GM23248 (cell line): Measurements from ENCODE around the gene SPRR2D. TPM values are rescaled to one million over a fixed set of nuclear protein-coding genes. Genes with fewer than 3 reads are reported as not detected.

Experiments
- DNase-seq: peaks from one replicate; pipeline ENCODE4 v3.0.0-alpha.2; 2015
- H2AFZ ChIP-seq: fragments of 200-600 bp; sonication (generic); 2 replicates; pipeline ENCODE4 v1.6.1; 2016; ENCODE audit warnings: antibody characterized with exemption
- H3F3A ChIP-seq: fragments of 200-600 bp; sonication (generic); 2 replicates; pipeline ENCODE4 v1.6.1; 2016; ENCODE audit warnings: mild to moderate bottlenecking, antibody characterized with exemption, mixed run types; ENCODE audit not compliant: insufficient read depth
- H3K27ac ChIP-seq: fragments of 200-600 bp; sonication (generic); 2 replicates; pipeline ENCODE4 v1.5.1; 2016; ENCODE audit warnings: mild to moderate bottlenecking
- H3K27me3 ChIP-seq: fragments of 200-600 bp; sonication (generic); replicated peaks from 2 replicates; pipeline ENCODE4 v1.6.1; 2016; ENCODE audit warnings: mild to moderate bottlenecking; ENCODE audit not compliant: insufficient read depth
- H3K36me3 ChIP-seq: fragments of 200-600 bp; sonication (generic); 2 replicates; pipeline ENCODE4 v1.6.1; 2016; ENCODE audit warnings: low read depth, mild to moderate bottlenecking
- H3K4me1 ChIP-seq: fragments of 200-600 bp; sonication (generic); 2 replicates; pipeline ENCODE4 v1.6.1; 2016; ENCODE audit warnings: mild to moderate bottlenecking; ENCODE audit not compliant: insufficient read depth
- H3K4me2 ChIP-seq: fragments of 200-600 bp; sonication (generic); one replicate; pipeline ENCODE4 v1.6.1; 2016; ENCODE audit warnings: mild to moderate bottlenecking; ENCODE audit not compliant: unreplicated experiment
- H3K4me3 ChIP-seq: fragments of 200-600 bp; sonication (generic); 2 replicates; pipeline ENCODE4 v1.5.1; 2016; ENCODE audit warnings: mild to moderate bottlenecking
- H3K79me2 ChIP-seq: fragments of 200-600 bp; sonication (generic); 2 replicates; pipeline ENCODE4 v1.6.1; 2016; ENCODE audit warnings: mild to moderate bottlenecking; ENCODE audit not compliant: insufficient read depth
- H3K9ac ChIP-seq: fragments of 200-600 bp; sonication (generic); 2 replicates; pipeline ENCODE4 v1.6.1; 2016; ENCODE audit warnings: mild to moderate bottlenecking
- H3K9me2 ChIP-seq: fragments of 200-600 bp; sonication (generic); 2 replicates; pipeline ENCODE4 v1.6.1; 2016; ENCODE audit warnings: mixed run types, mild to moderate bottlenecking, moderate library complexity; ENCODE audit not compliant: insufficient read depth
- H3K9me3 ChIP-seq: fragments of 200-600 bp; sonication (generic); one replicate; pipeline ENCODE4 v1.6.1; 2017; ENCODE audit warnings: low read depth
- H4K20me1 ChIP-seq: fragments of 200-600 bp; sonication (generic); 2 replicates; pipeline ENCODE4 v1.6.0; 2016; ENCODE audit not compliant: insufficient read depth
- EZH2 ChIP-seq: fragments of 200-600 bp; sonication (generic); IDR thresholded peaks from 2 replicates; pipeline ENCODE4 v1.6.1; 2018; ENCODE audit warnings: antibody characterized with exemption, mild to moderate bottlenecking; ENCODE audit not compliant: insufficient read depth, poor library complexity, severe bottlenecking
- EZH2phosphoT487 ChIP-seq: fragments of 200-600 bp; sonication (generic); IDR thresholded peaks from 2 replicates; pipeline ENCODE4 v1.6.1; 2018; ENCODE audit warnings: antibody characterized with exemption, moderate library complexity, mild to moderate bottlenecking, low read depth; ENCODE audit not compliant: insufficient read depth
- whole genome bisulfite sequencing, 2 experiments: methylation state at CpG; one replicate each; pipeline ENCODE4 v1.1.6; 2015 to 2017; ENCODE audit warnings: low lambda C conversion rate in 2 of 2, low coverage in 1 of 2; ENCODE audit errors: missing lambda C conversion rate in 2 of 2; 5-methylcytosine and 5-hydroxymethylcytosine counted together
- in situ Hi-C: fragments of 300-500 bp; cut with MboI; formaldehyde crosslinking; loops from 2 replicates; pipeline ENCODE4 v1.15.0; 2020
- polyA plus RNA-seq: library from polyadenylated mRNA; unstranded; fragments of >200 nt; fragmentation: Nextera tagmentation; extraction: Ambion mirVana; gene quantifications from 2 replicates; pipeline ENCODE4 v1.2.1, GENCODE V29; 2016
- total RNA-seq: library from RNA; depleted of rRNA; stranded (reverse); fragments of >200 nt; shearing (Covaris generic); gene quantifications from 2 replicates; pipeline ENCODE4 v1.2.3, GENCODE V29; 2014

Gene SPRR2D
- total and polyA plus RNA-seq, 2 experiments from 2014 or later: not detected

- Histone ChIP-seq H3K4me1 (no peaks in the 10 kb centered on the region), H3K9ac (no peak overlapping the region), H3K4me3 (no peak overlapping the region), H3K27ac (no peak overlapping the region), H3K4me2 (no peak overlapping the region), H3F3A (no peaks in the 10 kb centered on the region), H3K79me2 (no peaks in the 10 kb centered on the region), H3K9me3 (no peaks in the 10 kb centered on the region), H4K20me1 (no peaks in the 10 kb centered on the region), H3K36me3 (no peaks in the 10 kb centered on the region), H2AFZ (no peak overlapping the region), H3K27me3 (peaks cover 2% of the 10 kb centered on the region), H3K9me2 (no peaks in the 10 kb centered on the region)
- TF ChIP-seq EZH2phosphoT487 (no peak), EZH2 (no peak)
- in situ Hi-C loops: no loop called here
- 50 to 61% methylated on average over 1 of the region's 1 CpG for WGBS, 2 experiments
- no peak for DNase-seq
Measured at GRCh38 chr1:153000294-153000693, 40.6 kb downstream of the SPRR2D start.

- Histone ChIP-seq H3K36me3 (no peaks in the 10 kb centered on the region), H3K9me2 (no peaks in the 10 kb centered on the region), H3K4me1 (no peaks in the 10 kb centered on the region), H2AFZ (no peak overlapping the region), H4K20me1 (no peaks in the 10 kb centered on the region), H3F3A (no peaks in the 10 kb centered on the region), H3K9me3 (no peaks in the 10 kb centered on the region), H3K79me2 (no peaks in the 10 kb centered on the region), H3K4me2 (no peak overlapping the region), H3K27ac (no peak overlapping the region), H3K4me3 (no peak overlapping the region), H3K27me3 (peaks cover 2% of the 10 kb centered on the region), H3K9ac (no peak overlapping the region)
- DNase-seq: no peak
- 27 to 30% methylated on average over 6 of the region's 6 CpGs for WGBS, 2 experiments
- no peak for TF ChIP-seq EZH2phosphoT487
- TF ChIP-seq EZH2: no peak
- in situ Hi-C loops: no loop called here
Measured at GRCh38 chr1:152999818-153000217, 41.1 kb downstream of the SPRR2D start.

- 37 to 46% methylated on average over 4 of the region's 4 CpGs for WGBS, 2 experiments
- Histone ChIP-seq H3K36me3 (no peaks in the 10 kb centered on the region), H3K4me2 (no peak overlapping the region), H4K20me1 (no peaks in the 10 kb centered on the region), H3K9me3 (no peaks in the 10 kb centered on the region), H2AFZ (no peak overlapping the region), H3K79me2 (no peaks in the 10 kb centered on the region), H3K4me3 (no peak overlapping the region), H3K9ac (no peak overlapping the region), H3F3A (no peaks in the 10 kb centered on the region), H3K4me1 (no peaks in the 10 kb centered on the region), H3K27me3 (peaks cover 2% of the 10 kb centered on the region), H3K27ac (no peak overlapping the region), H3K9me2 (no peaks in the 10 kb centered on the region)
- in situ Hi-C loops: no loop called here
- DNase-seq: no peak
- no peak for TF ChIP-seq EZH2phosphoT487
- no peak for TF ChIP-seq EZH2
Measured at GRCh38 chr1:152998476-152998875, 42.4 kb downstream of the SPRR2D start.

- H3K4me3 ChIP-seq: no peak overlapping the region
- no peaks in the 10 kb centered on the region for H3F3A ChIP-seq
- H3K9me2 ChIP-seq: no peaks in the 10 kb centered on the region
- H4K20me1 ChIP-seq: no peaks in the 10 kb centered on the region
- H3K4me2 ChIP-seq: no peak overlapping the region
- H3K27me3 ChIP-seq: peaks cover 2% of the 10 kb centered on the region
- 9 to 18% methylated on average over 7 of the region's 7 CpGs for WGBS, 2 experiments
- no peak overlapping the region for H3K9ac ChIP-seq
- no peaks in the 10 kb centered on the region for H3K4me1 ChIP-seq
- no peak for TF ChIP-seq EZH2
- TF ChIP-seq EZH2phosphoT487: no peak
- H2AFZ ChIP-seq: no peak overlapping the region
- no peaks in the 10 kb centered on the region for H3K79me2 ChIP-seq
- no peak for DNase-seq
- H3K9me3 ChIP-seq: no peaks in the 10 kb centered on the region
- no peaks in the 10 kb centered on the region for H3K36me3 ChIP-seq
- H3K27ac ChIP-seq: no peak overlapping the region
- in situ Hi-C loops: no loop called here
Measured at GRCh38 chr1:152997901-152998300, 43.0 kb downstream of the SPRR2D start.

- Histone ChIP-seq H3K36me3 (no peaks in the 10 kb centered on the region), H2AFZ (no peak overlapping the region), H3F3A (no peaks in the 10 kb centered on the region), H4K20me1 (no peaks in the 10 kb centered on the region), H3K4me1 (no peaks in the 10 kb centered on the region), H3K9me3 (no peaks in the 10 kb centered on the region), H3K9ac (no peak overlapping the region), H3K79me2 (no peaks in the 10 kb centered on the region), H3K4me3 (no peak overlapping the region), H3K27ac (no peak overlapping the region), H3K4me2 (no peak overlapping the region), H3K9me2 (no peaks in the 10 kb centered on the region), H3K27me3 (peaks cover 2% of the 10 kb centered on the region)
- 9 to 13% methylated on average over 5 of the region's 5 CpGs for WGBS, 2 experiments
- TF ChIP-seq EZH2: no peak
- no peak for TF ChIP-seq EZH2phosphoT487
- no peak for DNase-seq
- in situ Hi-C loops: no loop called here
Measured at GRCh38 chr1:152996633-152997400, 44.1 kb downstream of the SPRR2D start.
